ENCODE measurements around the gene LGR5. TPM values are rescaled to one million over a fixed set of nuclear protein-coding genes. Genes with fewer than 3 reads are reported as not detected.

The LGR5 gene
- total RNA-seq, 1 experiment from 2014 or later, result not detected

DNA sequence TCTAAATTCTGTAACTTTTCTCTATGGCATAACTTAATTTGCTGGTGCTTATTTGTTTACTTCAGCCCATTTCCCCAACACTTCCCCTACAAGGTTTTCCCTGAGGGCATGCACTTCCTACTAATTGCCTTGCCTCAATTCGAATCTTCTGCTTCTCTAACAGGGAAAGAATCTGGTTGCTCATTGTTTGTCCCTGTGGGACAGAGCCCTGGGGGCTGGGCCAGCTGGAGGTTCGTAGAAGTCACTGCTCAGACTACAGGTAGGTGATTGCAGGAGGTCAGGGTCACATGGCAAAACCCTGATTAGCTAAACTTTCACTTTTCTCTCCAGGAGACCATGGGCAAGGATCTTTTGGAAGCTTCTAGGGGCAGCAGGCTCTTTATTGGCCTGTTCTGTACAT lies 152.0 kb downstream of the LGR5 start:
- no peak for DNase-seq (ENCODE audit: low read depth)

DNA sequence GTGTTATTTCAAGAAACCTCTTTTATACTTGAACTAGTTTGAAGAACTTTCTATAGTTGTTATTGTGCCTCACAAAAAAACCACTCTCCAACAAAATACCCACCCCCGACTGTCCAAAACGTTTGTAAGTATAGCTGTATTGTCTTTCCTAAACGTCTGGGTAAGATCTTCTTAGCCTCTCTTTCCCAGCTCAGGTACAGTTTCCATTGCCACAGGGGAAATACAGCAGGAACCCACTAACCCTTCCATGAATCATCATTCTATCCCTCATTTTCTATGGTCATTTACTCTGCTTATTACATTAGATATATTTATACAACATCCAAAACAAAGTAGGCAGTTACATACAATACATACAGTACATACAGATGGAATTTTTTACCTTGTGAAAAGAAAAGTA lies 153.2 kb downstream of the LGR5 start:
- DNase-seq (ENCODE audit: low read depth), result no peak

GRCh38 chr12:71594214-71594948 lies 154.8 kb downstream of the LGR5 start:
- no peak for DNase-seq (ENCODE audit: low read depth)

DNA sequence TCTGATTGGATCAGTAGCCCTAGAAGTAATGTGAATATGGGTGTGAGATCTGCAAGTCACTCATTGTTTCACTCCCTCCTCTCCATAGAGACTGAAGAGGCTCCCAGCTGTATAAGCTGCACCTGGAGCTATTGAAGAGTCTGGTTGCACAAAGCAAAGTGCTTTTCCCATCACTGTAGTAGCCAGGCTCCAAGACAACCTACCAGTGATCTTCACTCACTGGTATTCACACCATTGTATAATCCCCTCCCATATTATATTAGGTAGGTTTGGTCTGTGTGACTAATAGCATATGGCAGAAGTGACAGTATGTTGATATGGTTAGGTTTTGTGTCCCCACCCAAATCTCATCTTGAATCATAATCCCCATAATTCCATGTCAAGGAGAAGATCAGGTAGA lies 159.6 kb downstream of the LGR5 start:
- peak; percentile 17 for DNase-seq (ENCODE audit: low read depth)

DNA sequence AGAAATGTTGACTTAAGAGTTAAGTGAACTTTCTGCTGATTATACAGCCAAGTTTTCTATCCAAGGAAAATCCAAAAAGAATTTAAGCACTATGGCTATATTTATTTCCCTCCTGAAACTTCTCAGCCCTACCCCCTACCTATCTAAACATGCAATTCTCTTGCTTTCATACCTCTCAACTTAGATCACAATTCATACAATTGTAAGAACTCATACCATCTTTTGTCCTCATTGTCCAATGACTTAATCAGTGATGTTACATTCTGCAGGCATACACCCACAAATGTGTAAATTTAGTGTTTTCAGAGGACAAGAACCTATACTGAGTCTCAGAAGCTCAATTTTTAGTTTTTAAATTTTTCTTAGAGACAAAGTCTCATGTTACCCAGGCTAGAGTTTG lies 161.9 kb downstream of the LGR5 start:
- DNase-seq (ENCODE audit: low read depth), result no peak

- peak; percentile 8 for DNase-seq (ENCODE audit: low read depth)
These were observed 163.4 kb downstream of the LGR5 start for GRCh38 chr12:71602761-71603577.

GRCh38 chr12:71605039-71605438 lies 165.4 kb downstream of the LGR5 start:
- no peak for DNase-seq (ENCODE audit: low read depth)

- no peak for DNase-seq (ENCODE audit: low read depth)
These were observed 168.1 kb downstream of the LGR5 start for GRCh38 chr12:71607494-71608330.

- DNase-seq (ENCODE audit: low read depth), result no peak
These were observed 170.6 kb downstream of the LGR5 start for GRCh38 chr12:71610031-71610795.

DNA sequence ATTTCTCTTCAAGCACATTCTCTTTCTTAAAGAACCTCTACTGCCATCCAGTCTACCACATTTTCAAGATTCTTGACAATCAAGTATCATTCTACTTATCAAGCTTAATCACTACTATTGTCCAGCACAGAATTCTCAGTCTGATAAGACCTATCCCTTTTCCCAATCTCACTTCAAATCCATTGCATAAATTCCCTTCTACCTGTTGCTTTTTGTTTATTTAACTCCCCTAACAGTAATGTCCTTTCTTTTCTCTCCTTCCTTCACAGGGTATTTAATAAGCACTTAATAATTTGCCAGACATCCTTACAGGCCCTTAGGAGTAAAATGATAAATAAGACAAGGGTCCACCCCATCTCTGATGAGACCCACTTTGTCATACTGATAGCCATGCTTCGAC lies 182.3 kb downstream of the LGR5 start:
- DNase-seq (ENCODE audit: low read depth), result no peak

GRCh38 chr12:71625476-71625875 lies 185.9 kb downstream of the LGR5 start:
- DNase-seq (ENCODE audit: low read depth), result no peak

DNA sequence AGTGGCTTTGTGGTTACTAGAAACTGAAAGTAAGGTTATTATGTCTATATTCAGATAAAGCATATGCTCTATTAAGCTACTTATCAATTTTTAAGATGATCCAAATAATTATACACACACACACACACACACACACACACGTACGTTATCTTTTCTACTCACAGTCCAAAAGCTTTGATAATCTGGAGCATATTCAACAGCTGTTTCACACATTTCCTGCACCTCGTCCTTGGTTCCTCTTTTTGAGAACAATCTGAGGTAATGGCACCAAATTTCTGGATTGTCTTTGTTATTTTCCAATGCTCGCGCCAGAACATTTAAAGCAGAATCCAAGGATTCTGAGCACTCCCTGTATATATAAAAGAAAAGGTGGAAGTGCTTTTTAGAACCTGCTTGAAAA lies 186.5 kb downstream of the LGR5 start:
- DNase-seq (ENCODE audit: low read depth), result no peak

- peak; percentile 51 for DNase-seq (ENCODE audit: low read depth)
These were observed 187.2 kb downstream of the LGR5 start for GRCh38 chr12:71626768-71627167.

- DNase-seq (ENCODE audit: low read depth), result no peak
These were observed 187.9 kb downstream of the LGR5 start for GRCh38 chr12:71627438-71628002.

Other genes with a start within 250 kb of the LGR5 start
- 5.3 and 9.3 TPM in 2 replicates for gene ZFC3H1, start 224.1 kb downstream of the LGR5 start, total RNA-seq (2014; rRNA removed; shearing (Covaris generic))
- 3.9 and 4.2 TPM in 2 replicates for gene THAP2, start 224.5 kb downstream of the LGR5 start, total RNA-seq (2014; rRNA removed; shearing (Covaris generic))
- 41.8 and 55.8 TPM in 2 replicates for gene TMEM19, start 246.3 kb downstream of the LGR5 start, total RNA-seq (2014; rRNA removed; shearing (Covaris generic))